ENCODE results near the gene RAD51B.

DNA sequence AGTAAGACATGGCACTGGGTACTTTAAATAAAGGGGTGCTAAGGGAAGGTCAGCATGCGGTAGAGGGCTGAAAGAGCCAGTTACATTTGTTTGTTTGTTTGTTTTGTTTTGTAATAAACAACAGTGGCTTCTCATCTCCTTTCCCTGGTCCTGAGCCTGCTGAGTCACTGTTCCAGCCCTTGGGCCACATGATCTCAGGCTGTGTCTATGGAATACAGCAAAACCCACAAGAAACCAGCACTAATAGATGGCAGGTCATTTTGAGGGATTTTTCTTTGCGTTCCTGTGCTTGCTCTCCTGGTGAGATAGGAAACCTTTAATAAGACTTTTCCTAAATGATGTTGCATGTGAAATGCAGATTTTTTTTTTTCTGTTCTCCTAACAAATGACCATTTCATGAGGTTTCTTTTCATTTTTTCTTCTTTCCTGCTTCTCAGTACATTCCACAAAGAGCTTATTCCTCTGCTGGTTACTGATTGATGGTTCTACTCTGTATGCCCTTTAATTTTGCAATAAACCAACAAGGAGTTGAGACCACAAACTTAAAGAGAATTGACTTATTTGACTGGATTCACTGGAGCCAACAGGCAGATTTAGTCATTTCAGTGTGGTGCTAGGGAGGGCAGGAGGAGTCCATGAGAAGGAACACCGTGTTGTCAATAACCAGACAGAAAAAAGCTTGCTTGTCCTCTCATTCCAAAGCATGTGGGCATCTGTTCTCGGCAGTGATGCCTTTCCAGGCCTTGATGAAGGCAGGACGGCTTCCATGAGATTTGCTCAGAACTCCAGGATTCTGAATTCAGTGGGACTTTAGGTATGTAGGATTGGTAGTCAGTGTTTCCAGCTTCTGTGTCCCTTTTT is 459.2 kb downstream of the RAD51B start:
- TF ChIP-seq POLR2A (IDR thresholded peaks at IDR 0.05; ENCODE audit: low read depth, low read length) (peak; percentile 74; the same call in 1 of the 2 replicates), POLR2AphosphoS5 (IDR thresholded peaks at IDR 0.05; ENCODE audit: low read depth, low read length) (peak; percentile 76), SPI1 (IDR thresholded peaks at IDR 0.05; ENCODE audit: low read depth, low read length) (no peak), TAF1 (IDR thresholded peaks at IDR 0.05; ENCODE audit: low read depth, low read length) (no peak)

Data from GM12891 (cell line).